SK-N-SH treated with all-trans-retinoic acid at 6 μM for 48 hours (cell line): ENCODE results near the gene ARFIP2.

Experiments
- OSR1 ChIP-seq: fragments of 250-450 bp; sonication (Bioruptor Pico); IDR thresholded peaks from 2 replicates; pipeline ENCODE4 v1.8.0; 2022; ENCODE audit warnings: moderate library complexity, mild to moderate bottlenecking, inconsistent platforms
- ZNF565 ChIP-seq: fragments of 450-650 bp; formaldehyde crosslinking; conservative IDR thresholded peaks from 2 replicates; pipeline ENCODE4 v1.5.0; 2020; ENCODE audit warnings: low read depth, mild to moderate bottlenecking, moderate library complexity
- TF ChIP-seq, protein P1 (sequence below): fragments of 250-450 bp; sonication (Bioruptor Pico); IDR thresholded peaks from 2 replicates; pipeline ENCODE4 v1.8.0; 2020; ENCODE audit warnings: mild to moderate bottlenecking, moderate library complexity, borderline replicate concordance

DNA sequence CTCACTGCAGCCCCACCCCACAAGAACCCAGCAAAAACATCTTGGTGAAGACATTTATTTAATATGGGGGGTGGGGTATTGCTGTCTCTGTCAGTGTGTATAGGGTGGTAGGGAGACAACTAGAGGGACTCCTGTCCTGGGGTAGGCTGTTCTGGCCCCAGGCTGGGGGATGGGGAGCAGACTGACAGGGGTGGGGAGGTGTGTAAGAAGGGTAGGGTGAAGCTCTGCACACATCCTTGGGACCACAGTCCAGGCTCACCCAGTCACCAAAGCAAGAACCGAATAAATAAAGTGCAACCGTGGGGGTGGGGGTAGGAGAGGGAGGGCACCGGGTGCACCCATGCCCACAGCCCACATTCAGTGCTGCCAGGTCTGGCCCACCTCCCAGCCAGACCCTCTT, 32.6 kb downstream of the ARFIP2 start:
- TF ChIP-seq, protein P1, sequence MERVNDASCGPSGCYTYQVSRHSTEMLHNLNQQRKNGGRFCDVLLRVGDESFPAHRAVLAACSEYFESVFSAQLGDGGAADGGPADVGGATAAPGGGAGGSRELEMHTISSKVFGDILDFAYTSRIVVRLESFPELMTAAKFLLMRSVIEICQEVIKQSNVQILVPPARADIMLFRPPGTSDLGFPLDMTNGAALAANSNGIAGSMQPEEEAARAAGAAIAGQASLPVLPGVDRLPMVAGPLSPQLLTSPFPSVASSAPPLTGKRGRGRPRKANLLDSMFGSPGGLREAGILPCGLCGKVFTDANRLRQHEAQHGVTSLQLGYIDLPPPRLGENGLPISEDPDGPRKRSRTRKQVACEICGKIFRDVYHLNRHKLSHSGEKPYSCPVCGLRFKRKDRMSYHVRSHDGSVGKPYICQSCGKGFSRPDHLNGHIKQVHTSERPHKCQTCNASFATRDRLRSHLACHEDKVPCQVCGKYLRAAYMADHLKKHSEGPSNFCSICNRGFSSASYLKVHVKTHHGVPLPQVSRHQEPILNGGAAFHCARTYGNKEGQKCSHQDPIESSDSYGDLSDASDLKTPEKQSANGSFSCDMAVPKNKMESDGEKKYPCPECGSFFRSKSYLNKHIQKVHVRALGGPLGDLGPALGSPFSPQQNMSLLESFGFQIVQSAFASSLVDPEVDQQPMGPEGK (CRISPR knock-in tag) = no peak
- TF ChIP-seq ZNF565 (CRISPR knock-in tag) (no peak), OSR1 (CRISPR knock-in tag) (no peak)
